ENCODE data around the gene CPED1.

The CPED1 gene

GRCh38 chr7:121019018-121019417, 30.5 kb downstream of the CPED1 start:
- TF ChIP-seq CTCF (IDR thresholded peaks at IDR 0.05; ENCODE audit: low read depth, low read length) = no peak

GRCh38 chr7:121020249-121020988, 31.9 kb downstream of the CPED1 start:
- H3K27me3 ChIP-seq (ENCODE audit: insufficient read depth, low read depth, severe bottlenecking) = no peaks in the 10 kb centered on the region
- no peak overlapping the region for H3K27ac ChIP-seq
- H3K9me3 ChIP-seq (ENCODE audit: severe bottlenecking) = no peaks in the 10 kb centered on the region
- DNase-seq = no peak
- no peak overlapping the region for H3K4me3 ChIP-seq (ENCODE audit: low read depth, low read length)
- H3K36me3 ChIP-seq = no peaks in the 10 kb centered on the region
- TF ChIP-seq CTCF (IDR thresholded peaks at IDR 0.05; ENCODE audit: low read depth, low read length) = no peak

More at GRCh38 chr7:121019018-121019417, 30.5 kb downstream of the CPED1 start:
- H3K36me3 ChIP-seq = no peaks in the 10 kb centered on the region
- H3K27me3 ChIP-seq (ENCODE audit: insufficient read depth, low read depth, severe bottlenecking) = no peaks in the 10 kb centered on the region
- DNase-seq = no peak
- no peak overlapping the region for H3K4me3 ChIP-seq (ENCODE audit: low read depth, low read length)
- no peak overlapping the region for H3K27ac ChIP-seq
- H3K9me3 ChIP-seq (ENCODE audit: severe bottlenecking) = no peaks in the 10 kb centered on the region

GRCh38 chr7:121020989-121021969, 32.8 kb downstream of the CPED1 start:
- H3K36me3 ChIP-seq = no peaks in the 10 kb centered on the region
- H3K27ac ChIP-seq = no peak overlapping the region
- H3K9me3 ChIP-seq (ENCODE audit: severe bottlenecking) = no peaks in the 10 kb centered on the region
- no peak overlapping the region for H3K4me3 ChIP-seq (ENCODE audit: low read depth, low read length)
- TF ChIP-seq CTCF (IDR thresholded peaks at IDR 0.05; ENCODE audit: low read depth, low read length) = no peak
- H3K27me3 ChIP-seq (ENCODE audit: insufficient read depth, low read depth, severe bottlenecking) = no peaks in the 10 kb centered on the region
- DNase-seq = no peak

GRCh38 chr7:121023194-121023593, 34.7 kb downstream of the CPED1 start:
- no peaks in the 10 kb centered on the region for H3K27me3 ChIP-seq (ENCODE audit: insufficient read depth, low read depth, severe bottlenecking)
- no peak for DNase-seq
- no peaks in the 10 kb centered on the region for H3K36me3 ChIP-seq
- H3K9me3 ChIP-seq (ENCODE audit: severe bottlenecking) = no peaks in the 10 kb centered on the region
- no peak overlapping the region for H3K4me3 ChIP-seq (ENCODE audit: low read depth, low read length)
- no peak for TF ChIP-seq CTCF (IDR thresholded peaks at IDR 0.05; ENCODE audit: low read depth, low read length)
- no peak overlapping the region for H3K27ac ChIP-seq

GRCh38 chr7:121023683-121024511, 35.4 kb downstream of the CPED1 start:
- Histone ChIP-seq H3K36me3 (no peaks in the 10 kb centered on the region), H3K27me3 (ENCODE audit: insufficient read depth, low read depth, severe bottlenecking) (no peaks in the 10 kb centered on the region), H3K4me3 (ENCODE audit: low read depth, low read length) (no peak overlapping the region), H3K27ac (no peak overlapping the region), H3K9me3 (ENCODE audit: severe bottlenecking) (no peaks in the 10 kb centered on the region)
- no peak for DNase-seq
- TF ChIP-seq CTCF (IDR thresholded peaks at IDR 0.05; ENCODE audit: low read depth, low read length) = no peak
